Thyroid gland (tissue), 4 donors: ENCODE measurements around the gene OR4K5. TPM values are rescaled to one million over a fixed set of nuclear protein-coding genes. Genes with fewer than 3 reads are reported as not detected.

Source experiments
- DNase-seq, 2 donors: peaks; one replicate each; pipeline ENCODE4 v3.0.0-alpha.2; 2019
- H3K27ac ChIP-seq, 3 donors: fragments of 200-600 bp; sonication (generic); 1 replicate in 2 of 3; 2 replicates in 1 of 3; pipeline ENCODE4 v1.5.1; 2016 to 2019; ENCODE audit warnings: mild to moderate bottlenecking in 1 of 3, moderate library complexity in 1 of 3
- H3K27me3 ChIP-seq: fragments of 200-600 bp; sonication (generic); one replicate; pipeline ENCODE4 v1.5.1; 2019
- H3K36me3 ChIP-seq, 2 donors: fragments of 200-600 bp; sonication (generic); one replicate each; pipeline ENCODE4 v1.5.1; 2016 to 2019
- H3K4me1 ChIP-seq, 2 donors: fragments of 200-600 bp; sonication (generic); one replicate each; pipeline ENCODE4 v1.5.1; 2017 to 2019
- H3K4me3 ChIP-seq, 3 donors: fragments of 200-600 bp; sonication (generic); replicated peaks in 1 of 3; 1 replicate in 2 of 3; 2 replicates in 1 of 3; pipeline ENCODE4 v1.5.1; 2016; ENCODE audit warnings: mild to moderate bottlenecking in 1 of 3
- H3K9me3 ChIP-seq: fragments of 200-600 bp; sonication (generic); one replicate; pipeline ENCODE4 v1.5.1; 2017
- CTCF ChIP-seq, 6 experiments: fragments of 200-600 bp in 3 of 6; fragments of 450-650 bp in 3 of 6; sonication (generic) in 3 of 6; IDR thresholded peaks; one replicate each; pipeline ENCODE4 v1.5.1; 2016 to 2019; ENCODE audit warnings: antibody characterized with exemption in 6 of 6, mild to moderate bottlenecking in 2 of 6, inconsistent platforms in 1 of 6, moderate library complexity in 1 of 6
- POLR2A ChIP-seq, 2 donors: fragments of 450-650 bp; IDR thresholded peaks; one replicate each; pipeline ENCODE4 v1.6.1; 2017; ENCODE audit warnings: antibody characterized with exemption in 2 of 2, mild to moderate bottlenecking in 2 of 2, moderate library complexity in 1 of 2
- WGBS, 2 donors: methylation state at CpG; one replicate each; pipeline ENCODE4 v1.1.5; 2017; 5-methylcytosine and 5-hydroxymethylcytosine counted together
- intact Hi-C: fragments of 100-400 bp; cut with DNase I; formaldehyde crosslinking; loops from one replicate; pipeline ENCODE4 v1.15.1; 2023
- total RNA-seq, 4 donors: library from RNA; depleted of rRNA; stranded (reverse); fragments of >200 nt; gene quantifications; one replicate each; pipeline ENCODE4 v1.2.3, GENCODE V29; 2016

OR4K5 gene
- total RNA-seq, 4 donors from 2014 or later = not detected

- no peak overlapping the region for H3K4me3 ChIP-seq
- no peak for TF ChIP-seq CTCF (IDR thresholded peaks at IDR 0.05)
- no peak for TF ChIP-seq POLR2A (IDR thresholded peaks at IDR 0.05)
- no peaks in the 10 kb centered on the region for H3K9me3 ChIP-seq
- H3K27me3 ChIP-seq = no peaks in the 10 kb centered on the region
- intact Hi-C loops = no loop called here
- 57 to 70% methylated on average over 1 of the region's 1 CpG for WGBS, 2 donors
- DNase-seq = no peak
- no peak overlapping the region for H3K27ac ChIP-seq
- no peaks in the 10 kb centered on the region for H3K36me3 ChIP-seq
- no peaks in the 10 kb centered on the region for H3K4me1 ChIP-seq
Measured at GRCh38 chr14:19917955-19918518, 2.4 kb upstream of the OR4K5 start.

- Histone ChIP-seq H3K4me1 (no peaks in the 10 kb centered on the region), H3K36me3 (no peaks in the 10 kb centered on the region), H3K4me3 (no peak overlapping the region), H3K27ac (no peak overlapping the region), H3K27me3 (no peaks in the 10 kb centered on the region), H3K9me3 (no peaks in the 10 kb centered on the region)
- DNase-seq = no peak
- WGBS, 2 donors = 55 to 57% methylated on average over 4 of the region's 4 CpGs
- TF ChIP-seq CTCF (IDR thresholded peaks at IDR 0.05) (no peak), POLR2A (IDR thresholded peaks at IDR 0.05) (no peak)
- intact Hi-C loops = no loop called here
Measured at GRCh38 chr14:19918553-19919264, 1.7 kb upstream of the OR4K5 start.

- Histone ChIP-seq H3K27ac (no peak within 1 kb of the TSS), H3K9me3 (no peaks in the 10 kb centered on the region), H3K36me3 (no peaks in the 10 kb centered on the region), H3K4me1 (no peaks in the 10 kb centered on the region), H3K4me3 (no peak within 1 kb of the TSS), H3K27me3 (no peaks in the 10 kb centered on the region)
- 60 to 70% methylated on average over 3 of the region's 3 CpGs for WGBS, 2 donors
- no peak for DNase-seq
- TF ChIP-seq CTCF (IDR thresholded peaks at IDR 0.05) = no peak
- TF ChIP-seq POLR2A (IDR thresholded peaks at IDR 0.05) = no peak
- intact Hi-C loops = no loop called here
Measured at GRCh38 chr14:19930617-19931016, 10.2 kb downstream of the OR4K5 start, which contains the start of gene OR4K1. Gene OR4K1, plus strand, starts transcription at chr14:19930917. Its CDS starts 4,750 bp downstream, at chr14:19935667.

GRCh38 chr14:19941668-19942067 is 21.3 kb downstream of the OR4K5 start:
- WGBS, 2 donors = 72 to 84% methylated on average over 1 of the region's 1 CpG

More at GRCh38 chr14:19941668-19942067, 21.3 kb downstream of the OR4K5 start:
- no peaks in the 10 kb centered on the region for H3K36me3 ChIP-seq
- intact Hi-C loops = no loop called here
- DNase-seq = no peak
- no peak overlapping the region for H3K27ac ChIP-seq
- H3K4me3 ChIP-seq = no peak overlapping the region
- no peaks in the 10 kb centered on the region for H3K27me3 ChIP-seq
- H3K4me1 ChIP-seq = no peaks in the 10 kb centered on the region
- H3K9me3 ChIP-seq = no peaks in the 10 kb centered on the region
- TF ChIP-seq POLR2A (IDR thresholded peaks at IDR 0.05) = no peak
- no peak for TF ChIP-seq CTCF (IDR thresholded peaks at IDR 0.05)
